A673 (cell line): Measurements from ENCODE around the gene ME2.
"Not testable (repeated sequence)": the region's sequence is repeated elsewhere in the genome, so short reads cannot be mapped to it uniquely, and the experiment has no call there.

Source experiments
- CTCF ChIP-seq: fragments of 300-800, 200-600 bp; sonication (generic); conservative IDR thresholded peaks from 2 replicates; pipeline ENCODE4 v1.5.1; 2017; ENCODE audit warnings: low read depth, mild to moderate bottlenecking, antibody characterized with exemption, low read length, moderate library complexity, mixed read lengths
- EZH2 ChIP-seq: fragments of 200-600 bp; sonication (generic); IDR thresholded peaks from 2 replicates; pipeline ENCODE4 v1.6.1; 2017; ENCODE audit warnings: borderline replicate concordance, low read depth, mild to moderate bottlenecking, mixed read lengths, antibody characterized with exemption, low read length; ENCODE audit not compliant: poor library complexity, severe bottlenecking

- not testable (repeated sequence) for TF ChIP-seq CTCF, EZH2
Observed at GRCh38 chr18:51003174-51003573, 124.3 kb downstream of the ME2 start.
